ENCODE data around the gene BABAM2. TPM values are rescaled to one million over a fixed set of nuclear protein-coding genes. Genes with fewer than 3 reads are reported as not detected.

Gene BABAM2
- total and polyA plus RNA-seq, 9 of the 15 experiments (the other 6 are each of a cell fraction or from before 2014, with no cell fraction given) = 10.9 to 37.4 (median 25.6) TPM

DNA sequence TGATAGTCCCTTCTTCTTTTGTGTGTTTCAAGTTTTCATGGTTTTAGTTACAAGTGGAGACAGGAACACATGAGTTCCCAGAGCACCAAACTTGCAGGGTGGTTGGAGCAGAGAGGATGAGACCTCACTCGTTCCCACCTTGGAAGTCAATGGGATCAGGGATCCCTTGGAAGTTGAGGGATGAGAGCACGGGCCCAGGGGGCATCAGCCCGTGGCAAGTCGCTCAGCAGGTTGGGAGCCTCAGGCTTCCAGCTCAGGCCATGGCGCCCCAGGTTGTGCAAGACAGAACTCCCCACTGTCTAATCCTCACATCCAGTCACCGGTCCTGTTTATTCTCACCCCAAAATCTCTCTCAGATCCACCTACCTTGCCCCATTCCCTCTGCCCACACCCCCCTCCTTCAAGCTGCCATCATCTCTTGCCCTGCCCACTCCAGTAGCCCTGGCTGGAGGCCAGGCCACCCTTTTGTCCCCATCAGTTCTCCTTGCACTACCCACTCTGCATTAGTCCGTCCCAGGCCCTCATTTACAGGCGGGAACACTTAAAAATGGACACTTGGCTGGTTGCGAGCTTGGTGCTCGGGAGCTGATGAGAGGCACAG lies 464.5 kb downstream of the BABAM2 start:
- peak in 1 of 4 experiments; percentile 26 for DNase-seq (ENCODE audit: extremely low read depth in 1 of 4, low spot score in 3 of 4)
- peak; percentile 20; the same call in 2 of the 3 replicates for ATAC-seq
- 34% methylated on average over 7 of the region's 10 CpGs for WGBS (ENCODE audit: insufficient coverage, low coverage, missing lambda C conversion rate)
- H3K27me3 ChIP-seq (ENCODE audit: control insufficient read depth in 2 of 2, insufficient read depth in 2 of 2, low read length in 2 of 2) = no peaks in the 10 kb centered on the region
- no peaks in the 10 kb centered on the region for H3K36me3 ChIP-seq (ENCODE audit: control insufficient read depth, insufficient read depth, low read length)
- peak overlapping the region; percentile 12 to 70 for H3K9ac ChIP-seq (ENCODE audit: insufficient read depth in 1 of 2, low read depth in 2 of 2, low read length in 2 of 2)
- in situ Hi-C loops (cut with MboI) = no loop called here
- BruUV-seq (replicated peaks) = no TSS peak
- no peak overlapping the region for H3K4me3 ChIP-seq
- no peak for FAIRE-seq
- H3K9me1 ChIP-seq (ENCODE audit: control insufficient read depth, insufficient read depth, low read length) = peaks cover 6% of the 10 kb centered on the region
- CTCF ChIA-PET (ENCODE audit: low intra/inter-chr PET ratio) = no interaction called here
- peaks cover 45 to 61% of the 10 kb centered on the region in 2 experiments for H3K4me1 ChIP-seq (replicated peaks in 1 of 2; ENCODE audit: control insufficient read depth in 2 of 2, insufficient read depth in 2 of 2, low read length in 2 of 2)
- H4K20me1 ChIP-seq (replicated peaks; ENCODE audit: control insufficient read depth, insufficient read depth, low read length) = no peaks in the 10 kb centered on the region
- POLR2A ChIA-PET = interaction anchor here (0.5 to 2.1 kb wide), 7 partner anchors 10 to 56 kb away, joined by 3 to 13 read pairs (median 6); no protein-coding TSS in a partner anchor
- intact Hi-C loops (cut with micrococcal nuclease) = no loop called here
- H3K79me2 ChIP-seq (ENCODE audit: control insufficient read depth, insufficient read depth, low read length) = no peaks in the 10 kb centered on the region
- H3K4me2 ChIP-seq (ENCODE audit: insufficient read depth, low read length) = peak overlapping the region; percentile 44; the same call in 1 of the 2 replicates
- no peaks in the 10 kb centered on the region for H3K9me3 ChIP-seq (replicated peaks; ENCODE audit: control insufficient read depth, insufficient read depth, low read depth, low read length)
- peak overlapping the region; percentile 69 for H2AFZ ChIP-seq (ENCODE audit: low read depth, low read length)
- H3K27ac ChIP-seq (ENCODE audit: extremely low read depth, low read depth, low read length) = peak overlapping the region; percentile 57; the same call in 2 of the 3 replicates
- TF ChIP-seq SMARCA4 (IDR thresholded peaks at IDR 0.05) (no peak), LARP7 (IDR thresholded peaks at IDR 0.05) (0 out of 2 replicates have a peak, but pooled peaks have one; percentile 33), SMAD1 (IDR thresholded peaks at IDR 0.05; ENCODE audit: low read depth, low read length, partially characterized antibody) (no peak), ZNF316 (IDR thresholded peaks at IDR 0.05) (no peak), NCOA1 (IDR thresholded peaks at IDR 0.05; ENCODE audit: low read depth) (no peak), ZNF644 (tag; IDR thresholded peaks at IDR 0.05; ENCODE audit: low read depth) (peak; percentile 67; the same call in 1 of the 2 replicates), CCAR2 (IDR thresholded peaks at IDR 0.05; ENCODE audit: low read depth, low read length) (no peak)
- TF ChIP-seq, protein P1, sequence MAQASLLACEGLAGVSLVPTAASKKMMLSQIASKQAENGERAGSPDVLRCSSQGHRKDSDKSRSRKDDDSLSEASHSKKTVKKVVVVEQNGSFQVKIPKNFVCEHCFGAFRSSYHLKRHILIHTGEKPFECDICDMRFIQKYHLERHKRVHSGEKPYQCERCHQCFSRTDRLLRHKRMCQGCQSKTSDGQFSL (CRISPR knock-in tag; IDR thresholded peaks at IDR 0.05) = no peak
- TF ChIP-seq, protein P1 (tag; IDR thresholded peaks at IDR 0.05) = 0 out of 4 replicates have a peak, but pooled peaks of 1 of the 2 experiments have one; percentile 25
- TF ChIP-seq, protein P2, sequence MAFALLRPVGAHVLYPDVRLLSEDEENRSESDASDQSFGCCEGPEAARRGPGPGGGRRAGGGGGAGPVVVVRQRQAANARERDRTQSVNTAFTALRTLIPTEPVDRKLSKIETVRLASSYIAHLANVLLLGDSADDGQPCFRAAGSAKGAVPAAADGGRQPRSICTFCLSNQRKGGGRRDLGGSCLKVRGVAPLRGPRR (CRISPR knock-in tag; IDR thresholded peaks at IDR 0.05) = peak; percentile 43; the same call in 1 of the 2 replicates
- TF ChIP-seq, protein P3, sequence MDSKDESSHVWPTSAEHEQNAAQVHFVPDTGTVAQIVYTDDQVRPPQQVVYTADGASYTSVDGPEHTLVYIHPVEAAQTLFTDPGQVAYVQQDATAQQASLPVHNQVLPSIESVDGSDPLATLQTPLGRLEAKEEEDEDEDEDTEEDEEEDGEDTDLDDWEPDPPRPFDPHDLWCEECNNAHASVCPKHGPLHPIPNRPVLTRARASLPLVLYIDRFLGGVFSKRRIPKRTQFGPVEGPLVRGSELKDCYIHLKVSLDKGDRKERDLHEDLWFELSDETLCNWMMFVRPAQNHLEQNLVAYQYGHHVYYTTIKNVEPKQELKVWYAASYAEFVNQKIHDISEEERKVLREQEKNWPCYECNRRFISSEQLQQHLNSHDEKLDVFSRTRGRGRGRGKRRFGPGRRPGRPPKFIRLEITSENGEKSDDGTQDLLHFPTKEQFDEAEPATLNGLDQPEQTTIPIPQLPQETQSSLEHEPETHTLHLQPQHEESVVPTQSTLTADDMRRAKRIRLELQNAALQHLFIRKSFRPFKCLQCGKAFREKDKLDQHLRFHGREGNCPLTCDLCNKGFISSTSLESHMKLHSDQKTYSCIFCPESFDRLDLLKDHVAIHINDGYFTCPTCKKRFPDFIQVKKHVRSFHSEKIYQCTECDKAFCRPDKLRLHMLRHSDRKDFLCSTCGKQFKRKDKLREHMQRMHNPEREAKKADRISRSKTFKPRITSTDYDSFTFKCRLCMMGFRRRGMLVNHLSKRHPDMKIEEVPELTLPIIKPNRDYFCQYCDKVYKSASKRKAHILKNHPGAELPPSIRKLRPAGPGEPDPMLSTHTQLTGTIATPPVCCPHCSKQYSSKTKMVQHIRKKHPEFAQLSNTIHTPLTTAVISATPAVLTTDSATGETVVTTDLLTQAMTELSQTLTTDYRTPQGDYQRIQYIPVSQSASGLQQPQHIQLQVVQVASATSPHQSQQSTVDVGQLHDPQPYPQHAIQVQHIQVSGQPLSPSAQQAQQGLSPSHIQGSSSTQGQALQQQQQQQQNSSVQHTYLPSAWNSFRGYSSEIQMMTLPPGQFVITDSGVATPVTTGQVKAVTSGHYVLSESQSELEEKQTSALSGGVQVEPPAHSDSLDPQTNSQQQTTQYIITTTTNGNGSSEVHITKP (IDR thresholded peaks at IDR 0.05; ENCODE audit: partially characterized antibody) = peak; percentile 38
- TF ChIP-seq, protein P4, sequence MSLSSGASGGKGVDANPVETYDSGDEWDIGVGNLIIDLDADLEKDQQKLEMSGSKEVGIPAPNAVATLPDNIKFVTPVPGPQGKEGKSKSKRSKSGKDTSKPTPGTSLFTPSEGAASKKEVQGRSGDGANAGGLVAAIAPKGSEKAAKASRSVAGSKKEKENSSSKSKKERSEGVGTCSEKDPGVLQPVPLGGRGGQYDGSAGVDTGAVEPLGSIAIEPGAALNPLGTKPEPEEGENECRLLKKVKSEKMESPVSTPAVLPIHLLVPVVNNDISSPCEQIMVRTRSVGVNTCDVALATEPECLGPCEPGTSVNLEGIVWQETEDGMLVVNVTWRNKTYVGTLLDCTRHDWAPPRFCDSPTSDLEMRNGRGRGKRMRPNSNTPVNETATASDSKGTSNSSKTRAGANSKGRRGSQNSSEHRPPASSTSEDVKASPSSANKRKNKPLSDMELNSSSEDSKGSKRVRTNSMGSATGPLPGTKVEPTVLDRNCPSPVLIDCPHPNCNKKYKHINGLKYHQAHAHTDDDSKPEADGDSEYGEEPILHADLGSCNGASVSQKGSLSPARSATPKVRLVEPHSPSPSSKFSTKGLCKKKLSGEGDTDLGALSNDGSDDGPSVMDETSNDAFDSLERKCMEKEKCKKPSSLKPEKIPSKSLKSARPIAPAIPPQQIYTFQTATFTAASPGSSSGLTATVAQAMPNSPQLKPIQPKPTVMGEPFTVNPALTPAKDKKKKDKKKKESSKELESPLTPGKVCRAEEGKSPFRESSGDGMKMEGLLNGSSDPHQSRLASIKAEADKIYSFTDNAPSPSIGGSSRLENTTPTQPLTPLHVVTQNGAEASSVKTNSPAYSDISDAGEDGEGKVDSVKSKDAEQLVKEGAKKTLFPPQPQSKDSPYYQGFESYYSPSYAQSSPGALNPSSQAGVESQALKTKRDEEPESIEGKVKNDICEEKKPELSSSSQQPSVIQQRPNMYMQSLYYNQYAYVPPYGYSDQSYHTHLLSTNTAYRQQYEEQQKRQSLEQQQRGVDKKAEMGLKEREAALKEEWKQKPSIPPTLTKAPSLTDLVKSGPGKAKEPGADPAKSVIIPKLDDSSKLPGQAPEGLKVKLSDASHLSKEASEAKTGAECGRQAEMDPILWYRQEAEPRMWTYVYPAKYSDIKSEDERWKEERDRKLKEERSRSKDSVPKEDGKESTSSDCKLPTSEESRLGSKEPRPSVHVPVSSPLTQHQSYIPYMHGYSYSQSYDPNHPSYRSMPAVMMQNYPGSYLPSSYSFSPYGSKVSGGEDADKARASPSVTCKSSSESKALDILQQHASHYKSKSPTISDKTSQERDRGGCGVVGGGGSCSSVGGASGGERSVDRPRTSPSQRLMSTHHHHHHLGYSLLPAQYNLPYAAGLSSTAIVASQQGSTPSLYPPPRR (CRISPR knock-in tag; IDR thresholded peaks at IDR 0.05; ENCODE audit: borderline replicate concordance) = 0 out of 2 replicates have a peak, but pooled peaks have one; percentile 26
